GM10266 (cell line): Measurements from ENCODE around the gene CCDC88C.

Experiments used
- DNase-seq: peaks from one replicate; pipeline ENCODE4 v3.0.0; 2012; ENCODE audit errors: extremely low spot score
- CTCF ChIP-seq: IDR thresholded peaks from 2 replicates; pipeline ENCODE4 v1.5.1; 2012; ENCODE audit warnings: mild to moderate bottlenecking, low read depth; ENCODE audit not compliant: control insufficient read depth, insufficient read depth; ENCODE audit errors: missing control alignments

CCDC88C gene

GRCh38 chr14:91380123-91380522 is 37.5 kb downstream of the CCDC88C start:
- no peak for TF ChIP-seq CTCF
- DNase-seq, result no peak

GRCh38 chr14:91379579-91379932 is 38.1 kb downstream of the CCDC88C start:
- TF ChIP-seq CTCF, result no peak

GRCh38 chr14:91378930-91379578 is 38.6 kb downstream of the CCDC88C start:
- DNase-seq, result no peak
- TF ChIP-seq CTCF, result no peak

More at GRCh38 chr14:91379579-91379932, 38.1 kb downstream of the CCDC88C start:
- DNase-seq, result no peak

- DNase-seq, result no peak
- TF ChIP-seq CTCF, result no peak
Observed at GRCh38 chr14:91377700-91378652, 39.6 kb downstream of the CCDC88C start.

GRCh38 chr14:91376547-91377477 is 40.8 kb downstream of the CCDC88C start:
- no peak for TF ChIP-seq CTCF
- no peak for DNase-seq

GRCh38 chr14:91375720-91376452 is 41.7 kb downstream of the CCDC88C start:
- no peak for TF ChIP-seq CTCF
- no peak for DNase-seq
